Adrenal gland (tissue), 5 donors: ENCODE results near the gene NDRG2.

ENCODE experiments used
- CTCF ChIP-seq, 6 experiments: fragments of 450-650 bp in 4 of 6; fragments of 200-600 bp in 2 of 6; sonication (generic) in 1 of 6; IDR thresholded peaks; 1 replicate in 5 of 6; 2 replicates in 1 of 6; pipeline versions ENCODE4 v1.5.1 to v1.8.0; 2016 to 2021; ENCODE audit warnings: antibody characterized with exemption in 6 of 6, mild to moderate bottlenecking in 2 of 6, moderate library complexity in 1 of 6
- POLR2A ChIP-seq, 2 donors: fragments of 450-650 bp; IDR thresholded peaks; one replicate each; pipeline ENCODE4 v1.6.1; 2017; ENCODE audit warnings: antibody characterized with exemption in 2 of 2, mild to moderate bottlenecking in 2 of 2, moderate library complexity in 1 of 2
- donor health status: DM: no; HTN: no; CAD: no.

GRCh38 chr14:20971705-20972021 lies 53.2 kb downstream of the NDRG2 start:
- TF ChIP-seq CTCF (IDR thresholded peaks at IDR 0.05) (no peak), POLR2A (IDR thresholded peaks at IDR 0.05) (peak in 1 of 2 donors; percentile 82)
